HG03520 (cell line): Measurements from ENCODE around the gene UBR7.
"Not testable (repeated sequence)": the region's sequence is repeated elsewhere in the genome, so short reads cannot be mapped to it uniquely, and the experiment has no call there.

Experiments
- ATAC-seq: cut with Tn5 transposase; IDR thresholded peaks from one replicate; pipeline ENCODE4 v1.9.1; 2021; ENCODE audit warnings: mild to moderate bottlenecking, moderate library complexity; ENCODE audit not compliant: unreplicated experiment

UBR7 gene

GRCh38 chr14:93186956-93187355 is 20.1 kb upstream of the UBR7 start:
- no peak for ATAC-seq

GRCh38 chr14:93195316-93195999 is 11.6 kb upstream of the UBR7 start:
- ATAC-seq, result no peak

- ATAC-seq, result no peak
These were observed 8.0 kb upstream of the UBR7 start for GRCh38 chr14:93199031-93199430.

GRCh38 chr14:93200553-93200952 is 6.5 kb upstream of the UBR7 start:
- no peak for ATAC-seq

GRCh38 chr14:93201155-93201704 is 5.8 kb upstream of the UBR7 start:
- ATAC-seq, result no peak

GRCh38 chr14:93207468-93208308 is 632 bp downstream of the UBR7 start:
- peak; percentile 29 for ATAC-seq

- ATAC-seq, result peak; percentile 51
These were observed 5.4 kb downstream of the UBR7 start for GRCh38 chr14:93212432-93212831.

GRCh38 chr14:93214598-93214997 is 7.5 kb downstream of the UBR7 start:
- ATAC-seq, result no peak

- ATAC-seq, result no peak
These were observed 12.2 kb downstream of the UBR7 start for GRCh38 chr14:93219103-93219726.

- no peak for ATAC-seq
These were observed 13.5 kb downstream of the UBR7 start for GRCh38 chr14:93220509-93220908.

- no peak for ATAC-seq
These were observed 16.5 kb downstream of the UBR7 start for GRCh38 chr14:93223565-93223964.

GRCh38 chr14:93228550-93228949 is 21.5 kb downstream of the UBR7 start:
- no peak for ATAC-seq

GRCh38 chr14:93230539-93230938 is 23.5 kb downstream of the UBR7 start:
- no peak for ATAC-seq

- ATAC-seq, result no peak
These were observed 24.3 kb downstream of the UBR7 start for GRCh38 chr14:93231129-93231979.

- no peak for ATAC-seq
These were observed 25.1 kb downstream of the UBR7 start for GRCh38 chr14:93232159-93232558.

GRCh38 chr14:93233078-93233477 is 26.0 kb downstream of the UBR7 start:
- not testable (repeated sequence) for ATAC-seq

GRCh38 chr14:93234798-93235197 is 27.7 kb downstream of the UBR7 start:
- ATAC-seq, result no peak

- ATAC-seq, result no peak
These were observed 33.0 kb downstream of the UBR7 start for GRCh38 chr14:93239869-93240677.

- ATAC-seq, result no peak
These were observed 33.6 kb downstream of the UBR7 start for GRCh38 chr14:93240678-93241000.
